Measurements from ENCODE around the gene SEC16A.

GRCh38 chr9:136496181-136496580 lies 13.3 kb upstream of the SEC16A start:
- TF ChIP-seq CTCF (conservative IDR thresholded peaks at IDR 0.05; ENCODE audit: low read length) (no peak), EZH2phosphoT487 (IDR thresholded peaks at IDR 0.05; ENCODE audit: borderline replicate concordance, low read depth, low read length) (no peak)

Measured in OCI-LY7 (cell line).